SK-N-DZ (cell line): ENCODE measurements around the gene MTG2.

Experiments used
- DNase-seq: peaks from one replicate; pipeline ENCODE4 v3.0.0-alpha.2; 2015; ENCODE audit warnings: low spot score

The MTG2 gene

DNA sequence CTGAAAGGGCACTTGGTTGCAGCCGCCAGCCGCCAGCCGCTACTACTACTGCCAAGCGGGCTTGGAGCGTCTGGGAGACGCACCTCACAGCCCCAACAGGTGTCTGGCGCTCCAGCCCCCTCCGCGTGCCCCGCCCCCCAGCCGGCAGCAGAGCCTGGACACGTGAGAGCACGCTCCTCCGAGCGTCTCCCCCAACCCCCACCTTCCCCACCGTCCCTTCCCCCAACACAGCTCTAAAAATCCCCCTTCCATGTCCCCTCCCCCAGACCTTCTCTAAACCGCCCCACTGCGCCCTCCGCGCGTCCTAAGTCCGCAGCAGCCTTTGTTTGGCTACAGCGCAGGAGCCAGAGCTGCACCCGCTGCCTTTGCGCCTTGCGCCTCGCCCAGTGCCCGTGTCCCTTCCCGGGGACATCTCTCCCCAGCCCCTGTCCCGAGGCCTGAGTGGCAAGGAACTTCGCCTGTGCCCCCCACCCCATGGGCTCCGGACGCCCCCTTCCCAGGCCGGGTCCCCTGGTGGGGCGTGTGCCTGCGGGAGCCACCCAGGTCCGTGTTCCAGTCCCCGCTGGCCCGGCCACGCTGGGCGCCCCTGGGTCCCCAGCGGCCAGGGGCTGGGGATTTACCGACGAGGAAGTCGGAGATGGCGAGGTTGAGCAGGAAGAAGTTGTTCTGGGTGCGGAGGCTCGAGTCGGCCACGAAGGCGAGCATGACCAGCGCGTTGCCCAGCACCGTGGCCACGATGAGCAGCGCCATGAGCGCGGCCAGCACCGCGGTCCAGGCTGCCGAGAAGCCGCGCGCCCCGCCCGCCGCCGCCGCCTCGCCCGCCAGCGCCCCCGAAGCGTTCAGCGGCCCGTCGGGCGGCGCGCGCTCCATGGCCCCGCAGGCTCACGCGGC lies 36.5 kb downstream of the MTG2 start:
- DNase-seq, result peak; percentile 70

DNA sequence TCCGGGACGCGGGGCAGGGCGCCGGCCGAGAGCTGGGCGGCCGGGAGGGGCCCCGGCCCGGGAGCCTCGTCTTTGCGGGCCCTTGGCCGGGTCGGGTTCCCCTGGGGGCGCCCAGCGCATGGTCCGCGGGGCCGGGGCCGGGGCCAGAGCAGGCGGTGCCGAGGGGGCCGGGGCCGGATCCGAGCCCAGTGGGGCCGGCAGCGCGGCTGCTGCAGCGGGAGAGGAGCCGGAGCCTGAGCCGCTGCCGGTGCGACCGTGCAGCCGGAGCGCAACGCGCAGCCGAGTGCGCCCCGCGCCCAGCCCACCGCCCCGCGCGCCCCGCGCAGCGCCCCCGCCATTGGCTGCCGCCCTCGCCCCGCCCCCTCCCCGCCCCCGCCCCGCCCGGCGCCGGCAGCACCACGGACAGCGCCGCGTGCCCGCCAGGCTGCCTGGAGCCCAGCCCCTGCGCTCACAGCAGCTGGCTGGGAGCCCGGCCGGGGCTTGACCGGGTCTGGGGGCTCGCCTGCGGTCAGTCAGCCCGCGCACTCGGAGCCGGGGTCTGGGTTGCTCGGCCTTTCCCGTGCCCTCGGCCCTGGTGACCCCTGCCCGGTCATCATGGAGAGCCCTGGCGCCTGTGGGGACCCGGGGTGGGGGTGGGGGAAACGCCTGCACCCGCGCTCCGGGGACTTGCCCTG lies 37.3 kb downstream of the MTG2 start, which contains the start of gene HRH3:
HRH3 (minus strand) TSS at position 287 of the 674 bp plus-strand sequence. CDS start 308 bp downstream, outside the sequence.
- no peak for DNase-seq

DNA sequence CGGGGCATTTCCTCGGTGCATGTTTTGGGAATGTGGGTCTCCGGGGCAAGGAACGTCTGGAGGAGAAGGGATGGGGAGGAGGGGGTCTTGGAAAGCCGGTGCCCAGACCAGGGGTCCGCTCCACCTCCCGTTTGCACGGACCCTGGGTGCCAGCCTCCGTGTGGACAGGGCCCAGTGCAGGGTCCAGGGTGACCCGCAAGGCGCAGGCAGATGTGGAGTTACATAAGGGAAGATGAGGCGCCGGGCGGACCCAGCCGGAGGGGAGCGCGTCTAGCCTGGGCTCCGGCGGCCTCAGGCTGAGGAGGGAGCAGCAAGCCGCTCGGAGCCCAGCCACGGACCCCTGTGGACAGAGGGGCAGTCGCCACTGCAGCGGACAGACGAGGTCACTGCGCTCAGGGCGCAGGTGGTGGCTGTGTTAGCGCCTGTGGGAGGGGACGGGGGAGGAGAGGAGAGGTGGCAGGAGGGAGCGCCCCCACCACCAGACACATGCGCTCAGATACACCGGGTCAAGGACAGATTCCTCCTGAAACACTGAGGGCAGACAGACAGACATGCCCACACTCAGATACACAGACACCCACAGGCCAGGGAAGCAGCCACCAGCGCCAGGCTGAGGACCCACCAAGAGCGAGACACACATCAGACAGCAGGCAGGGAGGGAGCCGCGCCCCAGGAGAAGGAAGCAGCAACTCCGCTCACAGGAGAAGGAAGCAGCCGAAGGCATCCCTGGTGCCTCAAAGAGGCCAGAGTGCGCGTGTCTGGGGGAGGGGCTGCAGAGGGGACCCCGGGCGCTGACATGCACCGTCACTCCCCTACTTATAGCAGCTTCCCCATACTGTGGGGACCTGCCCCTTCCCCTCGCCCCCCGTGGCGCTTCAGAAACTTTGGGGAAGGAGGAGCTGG lies 38.1 kb downstream of the MTG2 start:
- DNase-seq, result no peak

DNA sequence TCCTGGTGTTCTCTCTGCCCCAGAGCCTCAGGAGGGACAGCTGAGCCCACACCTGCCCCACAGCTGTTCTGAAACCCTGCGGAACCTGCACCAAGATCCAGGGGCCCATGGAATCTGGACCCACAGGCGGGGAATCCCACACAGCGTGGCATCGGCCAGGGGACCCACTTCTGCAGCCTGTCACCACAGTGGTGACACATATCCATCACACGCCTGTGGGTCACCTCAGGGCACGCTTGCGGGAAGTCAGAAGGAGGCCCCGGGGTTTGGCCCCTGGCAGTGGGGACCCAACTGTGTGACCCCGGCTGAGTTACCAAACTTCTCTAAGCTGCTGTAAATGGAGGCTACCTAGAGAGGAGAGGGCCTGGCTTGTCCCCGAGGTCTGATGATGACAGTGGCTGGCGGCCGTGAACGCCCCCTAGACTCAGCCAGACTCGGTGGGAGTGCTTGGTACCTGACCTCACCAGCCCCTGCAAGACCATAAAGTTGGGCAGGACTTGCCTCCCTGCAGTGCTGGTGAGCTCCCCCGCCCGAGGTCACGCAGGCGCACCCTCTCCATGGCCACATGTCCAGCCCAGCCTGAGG lies 39.5 kb downstream of the MTG2 start:
- no peak for DNase-seq

DNA sequence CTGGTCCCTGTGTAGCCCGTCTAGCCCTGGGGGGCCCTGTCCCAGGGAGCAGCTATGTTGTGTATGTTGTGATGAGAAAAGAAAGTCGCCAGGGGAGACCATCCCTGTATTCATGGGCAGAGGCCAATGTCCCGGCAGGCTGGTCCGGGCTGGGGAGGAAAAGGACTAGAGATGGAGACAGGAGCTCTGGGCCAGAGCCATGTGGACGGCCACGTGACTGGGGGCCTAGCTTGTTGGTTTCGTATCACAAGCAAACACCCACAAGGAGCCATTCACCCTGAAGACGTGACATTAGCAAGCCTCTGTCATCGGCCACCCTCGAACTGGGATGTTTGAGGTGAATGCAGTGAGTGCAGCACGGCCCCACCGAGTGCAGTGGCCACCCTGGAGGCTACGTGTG lies 40.1 kb downstream of the MTG2 start:
- no peak for DNase-seq

DNA sequence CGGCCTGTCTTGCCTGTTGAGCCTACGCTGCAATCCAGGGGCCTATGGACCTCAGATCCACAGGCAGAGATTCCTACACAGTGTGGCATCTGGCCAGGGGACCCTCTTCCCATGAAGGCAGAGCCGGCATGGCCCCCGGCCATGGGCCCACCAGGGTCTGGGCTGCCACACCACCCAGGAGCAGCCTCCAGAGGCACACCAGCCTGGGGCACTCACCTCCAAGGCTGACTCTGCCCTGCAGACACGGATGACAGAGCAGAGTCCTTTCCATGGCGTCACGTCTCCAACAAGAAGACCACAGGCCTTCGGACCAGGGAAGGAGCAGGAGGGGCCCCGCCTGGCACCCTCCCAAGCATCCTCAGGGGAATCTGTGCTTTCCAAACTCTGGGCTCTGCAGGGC lies 40.7 kb downstream of the MTG2 start:
- no peak for DNase-seq

DNA sequence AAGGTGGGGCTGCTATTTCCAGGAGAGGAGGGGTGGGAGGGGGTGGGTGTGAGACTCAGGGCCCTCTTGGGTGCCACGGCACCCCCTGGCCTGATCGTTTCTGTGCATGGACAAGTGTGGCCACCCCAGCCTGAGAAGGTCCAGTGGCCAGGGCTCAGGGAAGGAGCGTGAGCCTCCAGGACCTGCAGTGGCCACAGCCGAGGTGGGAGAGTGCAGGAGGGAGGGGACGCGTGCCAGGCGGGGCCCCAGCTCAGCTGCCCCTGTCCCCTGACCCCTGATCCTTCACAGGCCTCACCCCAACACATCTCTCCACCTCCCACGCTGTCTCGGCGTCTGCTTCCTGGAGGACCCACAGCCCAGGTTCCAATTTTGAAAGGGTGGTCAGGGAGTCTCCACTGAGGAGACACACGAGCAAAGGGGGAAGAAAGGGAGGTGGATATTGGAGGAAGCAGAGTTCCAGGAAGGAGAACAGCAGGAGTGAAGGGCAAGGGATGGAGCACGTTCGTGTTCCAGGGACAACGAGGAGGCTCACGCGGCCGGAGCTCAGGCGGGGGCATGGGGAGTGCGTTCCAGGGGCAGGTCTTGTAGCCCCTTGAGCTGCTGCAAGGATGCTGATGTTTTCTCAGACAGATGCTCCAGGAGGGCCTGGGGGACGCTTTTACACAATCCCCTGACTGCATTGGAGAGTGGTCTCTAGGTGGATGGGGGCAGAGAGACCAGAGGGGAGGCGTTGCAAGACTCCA lies 41.5 kb downstream of the MTG2 start:
- DNase-seq, result no peak

DNA sequence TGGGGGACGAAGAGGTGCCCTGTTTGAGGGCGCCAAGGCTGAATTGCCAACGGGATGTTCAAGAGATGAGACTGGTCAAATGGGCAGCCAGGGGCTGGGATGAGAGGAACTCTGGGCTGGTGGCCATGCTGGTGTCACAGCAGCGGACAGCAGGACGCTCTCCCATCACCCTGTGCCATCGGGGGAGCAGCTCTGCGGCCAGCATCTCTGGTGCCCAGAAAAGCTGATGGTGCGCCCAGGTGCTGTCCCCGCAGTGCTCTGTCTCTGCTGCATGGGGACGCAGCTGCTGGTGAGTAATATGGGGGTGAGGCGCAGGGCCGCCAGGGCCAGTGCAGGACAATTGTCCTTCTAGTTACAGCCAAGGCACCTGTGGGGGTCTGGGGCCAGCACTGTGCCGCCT lies 42.2 kb downstream of the MTG2 start:
- DNase-seq, result no peak

DNA sequence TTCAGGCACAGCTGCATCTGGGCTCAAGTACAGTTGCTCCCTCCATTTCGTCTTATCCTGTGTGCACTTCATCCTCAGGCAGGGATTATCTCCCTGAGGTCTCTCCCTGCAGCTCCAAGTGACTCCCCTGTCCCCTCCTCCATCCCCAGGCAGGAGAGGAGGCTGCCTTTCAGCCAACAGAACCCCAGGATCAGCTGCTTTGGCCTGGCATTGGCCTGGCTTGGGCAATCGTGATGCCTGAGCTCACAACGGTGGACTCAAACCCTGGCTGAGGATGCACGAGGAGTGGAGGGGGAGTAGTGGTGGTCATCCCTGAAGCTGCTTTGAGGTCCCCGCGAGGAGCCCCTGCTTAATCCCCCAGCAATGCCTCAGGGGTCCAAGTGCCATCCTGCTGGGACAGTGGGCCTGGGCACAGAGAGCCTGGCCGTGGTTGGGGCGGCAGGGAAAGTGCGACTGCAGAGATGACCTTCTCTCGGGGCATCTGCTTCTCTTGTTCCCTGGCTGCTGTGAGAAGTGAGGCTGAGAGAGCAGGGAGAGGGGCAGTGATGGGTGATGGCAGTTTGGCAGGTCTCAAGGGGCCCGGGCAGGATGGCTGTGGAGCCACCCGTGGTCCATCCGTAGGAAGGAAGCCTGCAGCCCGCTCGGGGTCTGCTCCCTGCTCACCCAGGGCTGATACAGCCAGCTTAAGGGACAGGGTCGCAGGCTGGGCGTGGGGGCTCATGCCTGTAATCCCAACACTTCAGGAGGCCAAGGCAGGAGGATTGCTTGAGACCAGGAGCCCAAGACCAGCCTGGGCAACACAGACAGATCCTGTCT lies 43.2 kb downstream of the MTG2 start:
- no peak for DNase-seq

DNA sequence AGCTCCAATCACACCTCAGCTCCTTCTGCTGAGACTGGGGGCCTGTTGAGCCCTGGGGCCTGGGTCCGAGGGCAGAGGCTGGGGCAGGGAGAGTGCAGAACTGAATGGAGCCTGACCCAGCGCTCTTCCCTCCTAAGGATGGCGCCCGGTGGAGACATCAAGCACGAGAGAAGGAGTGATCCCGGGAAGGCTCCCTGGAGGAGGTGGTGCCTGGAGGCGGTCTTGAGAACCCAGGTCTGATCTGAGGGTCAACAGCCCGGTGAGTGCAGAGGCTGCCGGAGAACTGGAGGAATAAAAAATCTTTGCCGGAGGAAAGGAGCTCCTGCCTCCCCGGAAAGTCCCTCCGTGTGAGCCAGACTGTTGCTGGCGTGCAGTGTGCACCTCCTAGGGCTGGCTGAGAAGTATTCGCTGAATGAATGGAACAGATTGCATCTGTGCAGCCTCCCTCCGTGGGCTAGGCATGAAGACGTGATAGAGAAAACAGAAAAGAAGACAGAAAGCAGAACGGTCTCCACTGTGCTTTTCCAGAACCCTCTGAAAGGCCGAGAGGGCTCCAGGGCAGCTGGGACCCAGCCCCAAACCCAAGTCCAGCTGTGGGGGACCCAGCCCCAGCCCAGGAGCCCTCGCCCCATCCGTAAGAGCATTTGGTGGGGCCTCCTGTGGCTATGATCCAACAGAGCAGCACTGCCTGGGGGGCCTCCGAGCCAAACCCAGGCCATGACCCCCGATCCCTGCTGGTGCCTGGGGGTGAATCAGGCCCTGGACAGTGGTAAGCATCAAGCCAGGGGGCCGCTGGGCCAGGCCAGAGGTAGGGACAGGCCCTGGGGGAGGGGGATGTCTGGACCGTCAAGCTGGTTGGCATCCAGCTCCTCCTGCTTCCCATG lies 44.1 kb downstream of the MTG2 start:
- DNase-seq, result no peak

DNA sequence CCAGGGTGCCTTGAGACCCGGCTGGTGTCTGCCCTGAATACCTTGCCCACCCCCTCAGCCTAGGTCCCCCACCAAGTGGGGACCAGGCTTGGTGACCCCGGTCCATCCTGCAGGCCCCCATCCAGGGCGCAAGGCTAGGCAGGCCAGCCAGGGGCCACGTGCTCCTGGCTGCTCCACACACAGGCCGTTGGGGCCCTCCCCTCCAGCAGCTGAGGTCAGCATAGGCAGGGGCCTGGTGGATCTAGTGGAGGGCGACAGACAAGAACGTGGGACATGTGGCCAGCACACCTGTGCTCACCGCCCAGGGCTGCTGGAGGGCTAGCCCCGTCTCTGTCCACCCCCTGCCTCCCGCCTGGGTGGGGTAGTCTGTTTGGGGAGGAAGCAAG lies 44.8 kb downstream of the MTG2 start:
- DNase-seq, result peak; percentile 68

DNA sequence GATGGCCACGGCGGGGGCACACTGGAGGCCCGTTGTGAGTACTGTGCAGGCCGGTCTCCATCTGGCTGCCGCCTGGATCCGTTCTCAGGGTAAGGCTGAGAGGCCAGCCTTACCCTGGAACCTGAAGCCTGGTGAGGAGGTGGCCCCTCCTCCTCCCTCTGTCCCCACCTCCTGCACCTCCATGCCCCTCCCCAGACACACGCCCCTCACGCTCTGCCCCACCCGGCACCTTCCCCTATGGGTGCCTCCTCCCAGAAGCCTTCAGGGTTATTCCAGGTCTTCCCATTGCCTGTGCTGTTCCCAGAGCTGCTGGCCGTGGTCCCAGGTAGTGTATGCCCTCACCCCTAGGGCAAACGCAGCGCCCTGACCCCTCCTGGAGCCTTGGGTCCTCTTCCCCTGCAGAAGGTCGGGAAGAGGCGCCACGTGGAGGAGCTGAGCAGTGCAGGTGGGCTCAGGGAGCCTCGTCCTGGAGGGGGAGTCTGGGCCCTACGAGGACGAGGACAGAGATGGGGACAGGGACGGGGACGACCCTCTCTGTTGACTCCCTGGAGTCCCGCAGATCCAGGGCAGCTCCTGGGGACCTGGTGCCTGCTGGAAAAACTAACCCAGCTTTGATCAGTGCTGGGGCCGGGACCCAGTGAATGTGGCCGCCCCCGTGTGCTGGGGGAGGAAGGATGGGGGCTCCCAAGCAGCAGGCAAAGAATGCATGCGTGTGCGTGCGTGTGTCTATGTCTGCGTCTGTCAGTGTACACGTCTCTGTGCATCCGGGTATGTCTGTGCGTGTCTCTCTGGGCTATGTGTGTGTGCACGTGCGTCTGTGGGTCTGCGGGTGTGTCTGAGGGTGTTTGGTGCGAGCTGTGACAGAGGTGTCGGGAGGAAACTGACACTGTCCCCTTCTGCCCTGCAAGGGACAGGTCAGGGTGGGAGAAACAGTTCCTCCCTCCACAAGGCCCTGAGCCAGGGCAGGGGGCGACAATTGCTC lies 45.4 kb downstream of the MTG2 start:
- DNase-seq, result peak; percentile 85

DNA sequence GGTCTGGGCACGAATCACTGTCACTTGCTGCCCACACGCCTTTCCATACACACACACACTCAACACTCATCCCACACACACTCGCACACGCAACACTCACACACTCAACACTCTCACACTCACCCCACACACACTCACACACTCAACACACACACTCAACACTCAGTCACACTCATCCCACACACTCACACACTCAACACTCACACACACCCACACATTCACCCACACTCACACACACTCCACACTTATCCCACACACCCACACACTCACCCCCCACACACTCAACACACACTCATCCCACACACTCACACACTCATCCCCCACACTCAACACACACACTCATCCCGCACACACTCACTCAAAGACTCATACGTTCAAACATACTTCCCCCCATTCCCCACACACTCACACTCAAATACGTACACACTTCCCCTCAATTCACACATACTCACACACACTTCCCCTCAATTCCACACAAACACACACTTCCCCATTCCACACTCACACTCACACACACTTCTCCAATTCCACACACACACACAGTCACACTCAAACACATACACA lies 46.2 kb downstream of the MTG2 start:
- no peak for DNase-seq

DNA sequence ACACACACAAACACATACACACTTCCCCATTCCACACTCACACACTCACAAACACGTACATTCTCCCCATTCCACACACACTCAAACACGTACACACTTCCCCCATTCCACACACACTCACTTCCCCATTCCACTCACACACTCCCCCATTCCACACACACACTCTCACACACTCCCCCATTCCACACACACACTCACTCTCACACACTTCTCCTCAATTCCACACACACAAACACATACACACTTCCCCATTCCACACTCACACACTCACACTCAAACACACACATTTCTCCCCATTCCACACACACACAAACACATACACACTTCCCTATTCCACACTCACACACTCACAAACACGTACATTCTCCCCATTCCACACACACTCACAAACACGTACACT lies 46.8 kb downstream of the MTG2 start:
- DNase-seq, result no peak

DNA sequence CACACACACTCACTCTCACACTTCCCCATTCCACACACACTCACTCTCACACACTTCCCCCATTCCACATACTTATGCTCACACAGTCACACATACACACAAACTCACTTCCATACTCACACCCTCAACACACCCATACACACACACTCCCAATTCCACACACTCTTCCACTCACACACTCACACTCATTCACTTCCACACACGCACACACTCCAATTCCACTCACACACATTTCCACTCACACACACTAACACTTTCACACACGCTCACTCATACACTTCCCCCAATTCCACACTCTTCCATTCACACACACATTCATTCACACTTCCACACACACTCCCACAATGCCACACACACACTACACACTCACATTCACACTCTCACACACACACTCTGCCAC lies 47.4 kb downstream of the MTG2 start:
- DNase-seq, result no peak

DNA sequence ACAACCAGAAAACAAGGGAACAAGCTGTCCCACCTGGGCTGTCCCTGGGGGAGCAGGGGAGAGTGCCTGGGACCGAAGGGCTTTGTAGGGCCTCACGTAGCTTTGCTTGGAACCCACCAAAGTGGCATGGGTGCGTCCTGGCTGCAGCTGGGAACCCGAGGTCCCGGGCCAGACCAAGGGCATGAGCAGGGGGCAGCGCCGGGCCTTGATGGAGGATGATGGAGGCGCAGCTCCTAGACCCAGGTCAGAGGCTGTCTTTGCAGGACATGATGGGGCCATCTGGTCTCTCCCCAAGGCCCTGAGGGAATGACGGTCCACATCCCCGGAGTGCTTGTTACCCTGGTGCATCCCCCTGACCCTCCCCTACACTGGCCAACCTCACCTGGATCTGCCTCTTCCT lies 47.9 kb downstream of the MTG2 start:
- no peak for DNase-seq

DNA sequence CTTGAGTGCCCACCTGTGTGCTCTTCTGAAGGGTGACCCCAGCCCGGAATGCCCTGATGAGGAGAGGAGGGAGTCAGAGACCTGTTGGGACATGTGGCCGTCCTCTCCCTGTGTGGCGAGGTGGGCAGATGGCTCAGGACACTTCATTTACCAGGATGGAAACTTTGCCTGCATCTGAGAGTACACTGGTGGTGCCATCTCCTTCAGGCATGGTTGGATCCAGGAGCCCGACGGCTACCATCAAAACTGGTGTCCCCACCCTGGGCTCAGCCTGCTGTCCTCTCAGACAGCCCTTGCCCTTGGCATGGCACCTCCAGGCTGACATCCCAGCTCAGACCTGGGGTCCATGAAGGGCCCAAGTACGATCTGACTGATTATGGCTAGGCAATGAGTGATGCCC lies 48.5 kb downstream of the MTG2 start:
- no peak for DNase-seq
